GM21423 (cell line): ENCODE results near the gene DACT2.
"Not testable (repeated sequence)": the region's sequence is repeated elsewhere in the genome, so short reads cannot be mapped to it uniquely, and the experiment has no call there.

ENCODE experiments used
- ATAC-seq: cut with Tn5 transposase; IDR thresholded peaks from one replicate; pipeline ENCODE4 v1.9.1; 2021; ENCODE audit warnings: mild to moderate bottlenecking, moderate library complexity; ENCODE audit not compliant: unreplicated experiment

The DACT2 gene

GRCh38 chr6:168285456-168285855, 34.1 kb downstream of the DACT2 start:
- no peak for ATAC-seq

GRCh38 chr6:168284187-168284586, 35.4 kb downstream of the DACT2 start:
- ATAC-seq = no peak

- no peak for ATAC-seq
Measured at GRCh38 chr6:168283686-168284025, 35.9 kb downstream of the DACT2 start.

- ATAC-seq = no peak
Measured at GRCh38 chr6:168282985-168283685, 36.4 kb downstream of the DACT2 start.

- no peak for ATAC-seq
Measured at GRCh38 chr6:168281826-168282225, 37.8 kb downstream of the DACT2 start.

GRCh38 chr6:168281314-168281713, 38.3 kb downstream of the DACT2 start:
- ATAC-seq = not testable (repeated sequence)

DNA sequence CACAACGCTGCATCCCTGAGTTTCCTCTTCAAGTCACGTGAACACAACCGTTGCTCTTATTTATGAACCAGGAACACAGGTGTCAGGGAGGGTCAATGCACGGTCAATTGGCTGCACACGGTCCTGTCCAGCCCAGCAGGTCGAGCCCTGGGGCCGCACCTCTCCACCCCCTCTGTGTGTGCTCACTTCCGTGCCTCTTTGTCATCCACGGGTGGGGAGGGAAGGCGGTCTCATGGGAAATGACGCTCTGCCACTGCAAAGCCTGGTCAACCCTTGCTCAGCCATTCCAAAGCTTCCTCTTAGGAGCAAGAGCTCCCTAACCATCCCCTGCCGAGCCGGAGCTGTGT, 38.7 kb downstream of the DACT2 start:
- ATAC-seq = no peak

DNA sequence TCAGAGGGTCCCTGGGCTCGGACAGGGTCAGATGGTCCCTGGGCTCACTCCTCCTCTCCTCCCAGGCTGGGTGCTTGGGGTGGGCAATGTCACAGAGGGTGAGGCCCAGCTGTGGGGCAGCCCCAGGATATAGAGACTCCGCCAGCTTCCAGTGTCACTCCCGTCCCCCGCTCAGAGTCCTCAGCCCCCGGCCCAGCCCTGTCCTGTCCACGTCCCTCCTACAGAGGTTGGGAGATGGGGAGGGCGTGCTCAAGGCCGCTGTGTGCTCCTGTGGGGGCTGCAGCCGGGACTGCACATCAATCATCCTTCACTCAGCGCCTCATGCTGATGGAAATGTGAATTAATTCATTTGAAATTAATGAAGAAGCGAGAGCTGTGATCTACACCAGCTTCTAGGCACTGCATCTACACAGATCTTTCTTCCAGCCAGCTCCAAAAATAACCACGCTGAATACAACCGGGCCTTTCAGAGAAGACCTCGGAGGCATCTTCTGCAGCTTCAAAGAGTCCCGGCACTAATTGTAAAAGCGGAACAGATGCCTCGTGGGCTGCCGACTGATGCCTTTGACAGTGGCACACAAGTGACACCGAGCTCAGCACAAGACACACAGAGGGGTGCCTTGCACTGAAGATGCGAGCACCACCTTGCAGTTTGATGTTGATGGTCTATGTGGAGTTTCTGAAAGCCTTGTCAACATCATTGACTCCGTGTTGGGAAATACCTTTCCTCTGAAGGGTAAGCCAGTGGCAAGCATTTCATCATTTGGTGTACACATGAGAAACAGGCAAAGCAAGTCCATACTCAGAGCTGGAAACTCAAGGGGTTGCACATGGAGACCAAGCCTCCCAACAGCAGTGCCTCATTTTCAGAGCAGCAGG, 39.3 kb downstream of the DACT2 start:
- no peak for ATAC-seq

DNA sequence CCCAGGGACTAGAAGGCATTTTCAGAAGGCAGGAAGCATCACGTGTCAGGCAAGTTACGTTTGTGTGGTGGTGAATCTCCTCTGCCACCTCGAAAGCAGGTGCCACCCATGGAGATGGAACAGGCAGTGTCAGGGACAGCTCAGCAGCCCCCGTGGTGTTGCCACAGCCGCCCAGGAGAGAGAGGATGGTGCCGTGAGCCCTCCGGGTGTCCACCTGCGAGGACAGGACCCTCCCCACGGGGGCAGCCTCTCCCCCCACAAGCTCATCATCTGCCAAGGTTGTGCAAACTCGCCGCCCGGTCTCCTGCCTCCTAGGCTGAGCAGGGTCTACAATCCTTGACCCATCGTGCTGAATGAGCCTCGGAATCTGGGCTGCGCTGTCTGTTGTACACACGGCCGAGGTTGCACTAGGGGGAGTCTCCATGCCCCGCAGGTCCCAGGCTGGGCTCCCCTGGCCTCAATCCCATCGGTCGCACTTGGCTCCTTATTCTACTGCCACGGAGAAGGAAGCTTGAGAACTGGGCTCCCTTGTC, 40.1 kb downstream of the DACT2 start:
- no peak for ATAC-seq

- no peak for ATAC-seq
Measured at GRCh38 chr6:168278904-168279303, 40.7 kb downstream of the DACT2 start.

DNA sequence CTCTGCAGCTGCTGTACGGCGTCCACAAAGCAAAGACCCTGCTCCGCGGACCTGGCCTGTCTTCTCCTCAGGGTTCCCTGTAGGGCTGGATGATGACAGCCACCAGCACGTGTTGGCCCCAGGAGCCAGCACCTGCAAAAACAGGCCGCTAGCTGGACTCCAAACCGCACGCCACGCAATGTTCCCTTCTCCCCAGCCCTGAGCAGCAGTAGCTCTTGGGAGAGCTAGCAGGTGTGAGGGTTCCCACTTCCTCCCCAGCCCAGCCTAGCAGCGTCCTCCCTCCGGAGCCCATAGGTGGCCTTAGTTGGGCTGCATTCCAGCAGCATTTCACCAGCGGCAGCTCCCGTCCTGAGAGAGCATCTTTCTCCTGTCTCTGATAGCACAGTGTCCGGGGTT, 42.3 kb downstream of the DACT2 start:
- ATAC-seq = no peak

DNA sequence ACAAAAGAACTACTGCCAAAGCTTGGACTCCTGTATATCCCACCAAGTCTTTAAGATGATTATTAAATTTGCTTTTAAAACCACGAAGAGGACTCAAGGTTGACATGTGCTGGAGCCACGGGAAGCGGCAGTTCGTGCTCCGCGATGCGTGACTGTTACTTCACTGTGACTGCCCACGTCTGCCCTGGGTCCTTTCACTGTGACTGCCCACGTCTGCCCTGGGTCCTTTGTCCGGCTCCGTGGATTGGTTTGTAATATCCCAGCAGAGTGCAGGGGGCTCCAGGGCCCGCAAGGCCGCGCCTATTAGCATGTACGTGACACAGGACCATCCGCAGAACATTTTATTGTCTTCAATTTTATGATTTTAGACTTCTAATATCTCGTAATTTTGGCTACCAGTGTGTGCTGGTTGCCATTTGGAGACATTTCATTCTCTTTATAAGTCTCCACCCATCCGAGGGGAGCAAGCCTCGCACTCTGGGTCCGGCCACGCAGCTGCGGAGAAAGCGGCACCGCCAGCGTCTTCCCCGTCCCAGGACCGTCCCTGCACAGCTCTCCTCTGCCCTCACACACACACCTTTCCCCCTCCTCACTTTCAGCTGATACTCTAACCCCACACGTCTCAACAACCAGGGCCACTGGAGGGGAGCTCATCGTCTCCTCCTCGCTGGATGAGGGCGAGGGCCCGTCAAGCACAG, 42.9 kb downstream of the DACT2 start:
- ATAC-seq = no peak

- no peak for ATAC-seq
Measured at GRCh38 chr6:168275168-168275567, 44.4 kb downstream of the DACT2 start.

DNA sequence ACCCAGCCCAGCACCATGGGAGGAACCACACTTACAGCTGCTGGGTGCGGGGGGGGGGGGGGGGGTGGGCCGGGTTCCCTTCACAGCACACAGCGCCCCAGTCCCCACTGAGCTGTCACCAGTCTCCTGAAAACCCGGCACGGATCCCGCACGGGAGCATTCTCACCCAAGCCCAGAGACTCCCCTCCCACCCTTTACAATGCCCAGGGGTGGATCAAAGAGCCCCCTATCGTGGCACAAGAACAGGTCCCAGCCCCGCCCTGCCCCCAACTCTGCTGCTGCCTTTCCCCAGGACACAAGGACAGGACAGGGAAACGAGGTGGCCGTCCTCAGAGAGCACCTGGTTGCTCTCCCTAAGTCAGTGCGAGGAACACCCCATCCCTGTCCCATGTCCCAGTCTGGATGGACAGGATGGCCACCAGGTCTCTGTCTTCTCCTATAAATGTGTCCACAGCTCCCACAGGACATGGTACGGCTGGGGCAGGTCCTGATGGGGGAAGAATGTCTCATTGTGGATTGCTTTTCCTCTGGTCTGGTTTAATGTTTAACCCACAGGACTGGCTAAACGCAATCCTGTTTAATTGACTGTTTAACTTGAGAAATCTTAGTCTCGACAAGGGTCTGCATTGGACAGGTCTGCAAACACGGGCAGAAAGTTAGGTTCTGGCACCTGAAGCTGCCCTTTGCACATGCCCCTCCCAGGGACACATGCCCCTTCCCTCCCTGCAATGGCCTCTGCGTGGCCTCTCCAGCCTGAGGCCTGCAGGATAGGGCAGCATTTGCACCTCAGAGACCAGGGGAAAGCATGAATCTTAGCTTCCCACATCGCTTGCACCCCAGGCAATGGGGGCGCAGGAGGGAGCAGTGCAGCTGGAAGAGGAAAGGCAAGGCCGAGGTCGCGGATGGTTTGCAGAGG, 45.3 kb downstream of the DACT2 start:
- no peak for ATAC-seq

GRCh38 chr6:168273441-168274036, 46.0 kb downstream of the DACT2 start:
- ATAC-seq = no peak

- ATAC-seq = no peak
Measured at GRCh38 chr6:168272415-168273325, 46.9 kb downstream of the DACT2 start.

- no peak for ATAC-seq
Measured at GRCh38 chr6:168270274-168271172, 49.1 kb downstream of the DACT2 start.
